ENCODE results near the gene EML1. TPM values are rescaled to one million over a fixed set of nuclear protein-coding genes. Genes with fewer than 3 reads are reported as not detected.

EML1 gene
- polyA plus RNA-seq, 1 donor from 2014 or later, result 21.7 TPM

DNA sequence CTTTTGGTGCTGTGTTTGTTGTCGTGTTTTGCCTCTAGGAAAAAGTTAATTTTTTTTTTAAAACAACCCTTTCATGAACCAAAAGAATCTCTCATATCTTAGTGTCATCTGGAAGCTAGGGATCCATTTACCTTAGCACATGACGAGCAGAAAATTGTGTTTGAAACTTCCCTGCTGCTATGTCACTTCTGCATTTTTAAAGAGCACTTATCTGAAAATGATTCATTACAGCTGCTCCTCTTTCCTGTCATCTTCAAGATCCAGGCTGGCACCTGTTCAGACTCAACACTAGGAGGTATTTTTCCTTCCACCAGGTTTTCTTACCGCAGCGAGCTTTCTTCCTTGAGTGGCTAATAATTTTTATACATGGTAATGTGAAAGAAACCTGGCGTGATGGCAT is 67.0 kb downstream of the EML1 start:
- Histone ChIP-seq H3K4me2 (ENCODE audit: low read length) (peak overlapping the region; percentile 48), H3F3A (ENCODE audit: insufficient read depth, low read length, poor library complexity, severe bottlenecking) (no peaks in the 10 kb centered on the region), H3K9ac (ENCODE audit: low read length) (no peak overlapping the region), H3K79me2 (replicated peaks; ENCODE audit: insufficient read depth, low read length) (peaks cover 3% of the 10 kb centered on the region), H3K9me3 (ENCODE audit: low read length) (no peaks in the 10 kb centered on the region), H3K27me3 (ENCODE audit: insufficient read depth, low read depth, low read length) (no peaks in the 10 kb centered on the region), H4K20me1 (ENCODE audit: insufficient read depth) (no peaks in the 10 kb centered on the region), H2AFZ (ENCODE audit: low read depth, low read length) (no peak overlapping the region), H3K4me3 (ENCODE audit: low read length) (peak overlapping the region; percentile 37), H3K36me3 (ENCODE audit: insufficient read depth, low read length) (no peaks in the 10 kb centered on the region), H3K27ac (ENCODE audit: low read length) (peak overlapping the region; percentile 51), H3K9me2 (ENCODE audit: insufficient read depth, low read length) (no peaks in the 10 kb centered on the region)
- TF ChIP-seq RAD21 (conservative IDR thresholded peaks at IDR 0.05) (no peak), REST (IDR thresholded peaks at IDR 0.05; ENCODE audit: borderline replicate concordance) (peak; percentile 35), MXI1 (conservative IDR thresholded peaks at IDR 0.05; ENCODE audit: poor library complexity, severe bottlenecking) (no peak), EP300 (conservative IDR thresholded peaks at IDR 0.05; ENCODE audit: poor library complexity, severe bottlenecking) (peak; percentile 70), TAF1 (IDR thresholded peaks at IDR 0.05; ENCODE audit: low read depth) (no peak), EZH2 (IDR thresholded peaks at IDR 0.05; ENCODE audit: borderline replicate concordance, insufficient read depth, low read length, poor library complexity, severe bottlenecking) (no peak), SMC3 (conservative IDR thresholded peaks at IDR 0.05; ENCODE audit: poor library complexity) (peak; percentile 33), POLR2AphosphoS5 (IDR thresholded peaks at IDR 0.05) (peak; percentile 33)
- TF ChIP-seq, protein P1, sequence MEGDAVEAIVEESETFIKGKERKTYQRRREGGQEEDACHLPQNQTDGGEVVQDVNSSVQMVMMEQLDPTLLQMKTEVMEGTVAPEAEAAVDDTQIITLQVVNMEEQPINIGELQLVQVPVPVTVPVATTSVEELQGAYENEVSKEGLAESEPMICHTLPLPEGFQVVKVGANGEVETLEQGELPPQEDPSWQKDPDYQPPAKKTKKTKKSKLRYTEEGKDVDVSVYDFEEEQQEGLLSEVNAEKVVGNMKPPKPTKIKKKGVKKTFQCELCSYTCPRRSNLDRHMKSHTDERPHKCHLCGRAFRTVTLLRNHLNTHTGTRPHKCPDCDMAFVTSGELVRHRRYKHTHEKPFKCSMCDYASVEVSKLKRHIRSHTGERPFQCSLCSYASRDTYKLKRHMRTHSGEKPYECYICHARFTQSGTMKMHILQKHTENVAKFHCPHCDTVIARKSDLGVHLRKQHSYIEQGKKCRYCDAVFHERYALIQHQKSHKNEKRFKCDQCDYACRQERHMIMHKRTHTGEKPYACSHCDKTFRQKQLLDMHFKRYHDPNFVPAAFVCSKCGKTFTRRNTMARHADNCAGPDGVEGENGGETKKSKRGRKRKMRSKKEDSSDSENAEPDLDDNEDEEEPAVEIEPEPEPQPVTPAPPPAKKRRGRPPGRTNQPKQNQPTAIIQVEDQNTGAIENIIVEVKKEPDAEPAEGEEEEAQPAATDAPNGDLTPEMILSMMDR (IDR thresholded peaks at IDR 0.05; ENCODE audit: poor library complexity, severe bottlenecking), result peak; percentile 55

- Histone ChIP-seq H3K4me3 (ENCODE audit: low read length) (no peak overlapping the region), H3K4me2 (ENCODE audit: low read length) (no peak overlapping the region), H3K79me2 (replicated peaks; ENCODE audit: insufficient read depth, low read length) (peaks cover 3% of the 10 kb centered on the region), H4K20me1 (ENCODE audit: insufficient read depth) (no peaks in the 10 kb centered on the region), H3K9me3 (ENCODE audit: low read length) (no peaks in the 10 kb centered on the region), H3K27me3 (ENCODE audit: insufficient read depth, low read depth, low read length) (no peaks in the 10 kb centered on the region), H2AFZ (ENCODE audit: low read depth, low read length) (no peak overlapping the region), H3K36me3 (ENCODE audit: insufficient read depth, low read length) (no peaks in the 10 kb centered on the region), H3K27ac (ENCODE audit: low read length) (no peak overlapping the region), H3K9me2 (ENCODE audit: insufficient read depth, low read length) (no peaks in the 10 kb centered on the region), H3F3A (ENCODE audit: insufficient read depth, low read length, poor library complexity, severe bottlenecking) (no peaks in the 10 kb centered on the region), H3K9ac (ENCODE audit: low read length) (no peak overlapping the region)
- TF ChIP-seq RAD21 (conservative IDR thresholded peaks at IDR 0.05) (no peak), REST (IDR thresholded peaks at IDR 0.05; ENCODE audit: borderline replicate concordance) (no peak), SMC3 (conservative IDR thresholded peaks at IDR 0.05; ENCODE audit: poor library complexity) (no peak), MXI1 (conservative IDR thresholded peaks at IDR 0.05; ENCODE audit: poor library complexity, severe bottlenecking) (no peak)
Measured at GRCh38 chr14:99862136-99862535, 68.9 kb downstream of the EML1 start.

Measured in neural cell (in vitro differentiated cells).